Activated CD4-positive, alpha-beta T cell treated with anti-CD3 and anti-CD28 coated beads for 36 hours (primary cell): ENCODE data around the gene CTIF. TPM values are rescaled to one million over a fixed set of nuclear protein-coding genes. Genes with fewer than 3 reads are reported as not detected.

Experiments
- ATAC-seq: fragments of 200-7000 bp; cut with Tn5 transposase; one replicate; pipeline ENCODE4 v1.10.0; 2021; ENCODE audit warnings: mild to moderate bottlenecking, moderate library complexity
- CTCF ChIA-PET: fragments of 350-600 bp; sonication (Branson Sonifier 250); formaldehyde crosslinking; loops from one replicate; lab custom pipeline; 2021; ENCODE audit warnings: antibody characterized with exemption; lab: Charles Lee
- POLR2A ChIA-PET: fragments of 350-600 bp; sonication (Branson Sonifier 250); formaldehyde crosslinking; loops from one replicate; lab custom pipeline; 2021; ENCODE audit warnings: antibody characterized with exemption, inconsistent platforms; lab: Charles Lee
- DNase-seq: peaks from one replicate; pipeline ENCODE4 v3.0.0-alpha.2; 2020
- H3K27ac Mint-ChIP-seq: one replicate; pipeline ENCODE4 v1.8.0; 2021; ENCODE audit warnings: mixed read lengths
- H3K27me3 Mint-ChIP-seq: one replicate; pipeline ENCODE4 v1.8.0; 2021; ENCODE audit warnings: mixed read lengths
- H3K36me3 Mint-ChIP-seq: one replicate; pipeline ENCODE4 v1.8.0; 2021; ENCODE audit warnings: low read depth, mixed read lengths
- H3K4me1 Mint-ChIP-seq: one replicate; pipeline ENCODE4 v1.8.0; 2021; ENCODE audit warnings: mixed read lengths
- H3K4me3 Mint-ChIP-seq: one replicate; pipeline ENCODE4 v1.8.0; 2021; ENCODE audit warnings: mild to moderate bottlenecking, moderate library complexity, mixed read lengths
- H3K9me3 Mint-ChIP-seq: one replicate; pipeline ENCODE4 v1.8.0; 2021; ENCODE audit warnings: low read depth, mixed read lengths
- intact Hi-C, 2 experiments: fragments of 100-400 bp; cut with DNase I in 1 of 2; cut with micrococcal nuclease in 1 of 2; formaldehyde crosslinking; loops; one replicate each; pipeline versions ENCODE4 v1.14.2 to v1.15.1; 2022 to 2024; cut with DNase I, micrococcal nuclease
- total RNA-seq, 2 experiments: library from RNA; stranded (reverse); gene quantifications; one replicate each; pipeline ENCODE4 v1.2.3, GENCODE V29; 2021

Gene CTIF
- total RNA-seq, 2 experiments from 2014 or later: 4.5 to 5.3 TPM

DNA sequence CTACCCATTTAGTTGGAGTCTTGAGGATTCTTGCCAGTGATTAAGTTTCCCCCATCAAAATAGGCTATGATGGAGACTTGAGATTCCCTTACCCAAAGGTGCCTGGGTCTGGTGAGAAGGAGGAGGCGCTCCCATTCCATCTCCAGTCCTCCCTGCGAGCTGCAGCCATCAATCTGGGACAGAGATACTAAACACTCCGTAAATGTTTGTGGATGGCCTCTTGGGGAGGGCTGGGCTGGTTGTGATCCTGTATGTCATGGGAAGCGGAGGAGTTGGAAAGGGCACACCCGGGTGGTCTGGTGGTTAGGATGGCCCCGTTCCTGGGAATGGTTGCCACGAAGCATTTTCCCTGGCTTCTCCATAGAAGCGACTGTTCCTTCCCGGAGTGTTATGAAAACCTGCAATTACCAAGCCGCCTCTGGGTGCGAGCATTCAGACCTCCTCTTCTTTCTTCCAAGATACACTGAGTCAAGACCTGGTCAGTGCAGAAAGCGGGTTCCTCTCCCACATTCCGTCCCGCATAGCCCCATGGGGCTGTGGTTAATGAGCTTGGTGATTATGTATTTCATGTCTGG, 196.9 kb downstream of the CTIF start:
- ChIA-PET CTCF (no interaction called here), POLR2A (interaction anchor here (0.7 to 0.8 kb wide), 2 partner anchors 28 to 176 kb away, joined by 3 to 4 read pairs; no protein-coding TSS in a partner anchor)
- DNase-seq: no peak
- Mint-ChIP-seq H3K27ac (no peak overlapping the region), H3K36me3 (no peaks in the 10 kb centered on the region), H3K4me3 (no peak overlapping the region), H3K27me3 (no peaks in the 10 kb centered on the region), H3K4me1 (peaks cover 4% of the 10 kb centered on the region), H3K9me3 (no peaks in the 10 kb centered on the region)
- intact Hi-C loops: no loop called here
- ATAC-seq: no peak

DNA sequence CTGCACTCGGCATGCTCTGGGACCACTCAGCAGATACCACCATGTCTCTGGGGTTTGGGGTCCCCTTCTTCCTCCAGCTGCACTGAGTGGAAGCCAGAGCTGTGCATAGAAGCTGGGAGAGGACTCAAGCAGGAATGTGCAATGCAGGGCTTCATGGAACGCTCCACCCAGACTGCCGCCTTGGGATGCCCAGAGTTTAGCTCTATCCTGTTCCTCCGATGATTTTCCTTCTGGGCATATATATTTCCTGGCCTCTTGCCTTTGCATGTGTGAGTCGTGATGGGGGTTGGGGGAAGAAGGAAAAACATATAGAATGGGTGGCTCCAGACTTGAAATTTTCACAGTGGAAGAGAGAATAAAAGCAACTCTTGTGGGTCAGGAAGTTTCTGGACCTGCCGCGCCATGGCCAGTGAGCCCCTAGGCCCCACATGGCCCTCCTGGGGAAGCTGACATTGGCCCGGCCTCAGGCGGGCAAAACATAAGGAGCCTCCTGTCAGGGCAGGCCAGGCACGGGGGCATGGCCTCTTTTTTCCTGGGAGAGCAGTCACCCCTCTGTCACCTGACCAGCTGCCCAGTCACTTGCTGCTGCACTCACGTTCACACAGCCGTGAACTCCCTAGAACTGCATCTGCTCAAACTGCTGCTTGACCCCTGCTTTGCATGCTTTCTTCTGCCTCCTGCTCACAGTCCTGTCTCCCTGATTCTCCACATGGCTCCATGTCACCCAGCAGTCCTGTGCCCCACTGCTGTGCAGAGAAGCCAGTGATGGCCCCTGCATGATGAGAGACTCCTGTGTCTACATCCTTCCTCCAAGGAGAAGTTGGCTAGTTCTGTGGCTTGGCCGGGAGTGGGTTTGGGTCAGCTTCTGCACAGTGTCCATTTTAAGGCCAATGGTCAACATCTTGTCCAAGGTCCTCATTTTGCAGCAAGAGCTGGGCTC, 197.8 kb downstream of the CTIF start:
- CTCF ChIA-PET: interaction anchor here (0.6 kb wide), 2 partner anchors 178 to 210 kb away, joined by 3 read pairs; no protein-coding TSS in a partner anchor
- Mint-ChIP-seq H3K27ac (no peak overlapping the region), H3K27me3 (no peaks in the 10 kb centered on the region), H3K36me3 (no peaks in the 10 kb centered on the region), H3K9me3 (no peaks in the 10 kb centered on the region), H3K4me1 (peaks cover 4% of the 10 kb centered on the region), H3K4me3 (no peak overlapping the region)
- intact Hi-C loops: no loop called here
- no peak for ATAC-seq
- no peak for DNase-seq
- POLR2A ChIA-PET: interaction anchor here (0.7 to 0.8 kb wide), 2 partner anchors 29 to 175 kb away, joined by 3 to 4 read pairs; no protein-coding TSS in a partner anchor

DNA sequence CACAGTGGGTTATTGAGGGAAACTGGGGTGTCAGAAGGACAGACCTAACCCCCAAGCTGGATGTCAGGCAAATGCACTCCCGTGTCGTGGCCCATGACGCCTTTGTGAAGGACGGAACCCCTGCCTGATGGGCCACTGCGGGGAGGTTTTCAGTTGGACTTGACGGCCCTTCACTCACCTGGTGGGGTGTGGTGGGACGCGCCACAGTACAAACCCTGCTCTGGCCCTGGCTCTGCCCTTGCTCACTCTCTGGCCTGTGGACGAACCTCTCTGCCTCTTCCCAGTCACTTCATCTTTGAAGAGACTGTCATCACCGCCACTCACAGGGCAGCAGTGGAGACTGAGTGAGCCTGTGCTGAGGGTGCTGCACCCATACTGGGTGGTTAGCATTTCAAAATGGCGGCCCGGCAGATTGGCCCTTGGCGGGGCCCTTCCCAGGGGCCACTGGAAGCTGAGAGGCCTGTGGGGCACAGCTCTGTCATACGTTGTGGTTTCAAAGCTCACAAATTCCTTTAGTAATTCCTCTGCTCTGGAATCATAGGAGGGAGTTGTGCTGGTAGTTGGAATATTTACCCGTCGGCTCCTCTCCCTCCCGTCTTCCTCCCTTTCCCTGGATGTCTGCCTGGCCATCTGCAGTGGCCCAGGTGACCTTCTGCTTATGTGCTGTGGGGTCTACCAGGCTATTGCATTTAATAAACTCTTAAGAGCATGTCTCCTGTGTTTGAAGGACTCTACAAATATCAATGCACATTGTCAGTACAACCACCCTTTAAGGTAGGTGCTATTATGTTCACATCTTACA, 200.6 kb downstream of the CTIF start:
- ChIA-PET POLR2A (no interaction called here), CTCF (no interaction called here)
- H3K27ac Mint-ChIP-seq: no peak overlapping the region
- peaks cover 4% of the 10 kb centered on the region for H3K4me1 Mint-ChIP-seq
- H3K36me3 Mint-ChIP-seq: no peaks in the 10 kb centered on the region
- H3K27me3 Mint-ChIP-seq: no peaks in the 10 kb centered on the region
- H3K4me3 Mint-ChIP-seq: no peak overlapping the region
- no peak for DNase-seq
- no peaks in the 10 kb centered on the region for H3K9me3 Mint-ChIP-seq
- intact Hi-C loops: no loop called here
- ATAC-seq: no peak

DNA sequence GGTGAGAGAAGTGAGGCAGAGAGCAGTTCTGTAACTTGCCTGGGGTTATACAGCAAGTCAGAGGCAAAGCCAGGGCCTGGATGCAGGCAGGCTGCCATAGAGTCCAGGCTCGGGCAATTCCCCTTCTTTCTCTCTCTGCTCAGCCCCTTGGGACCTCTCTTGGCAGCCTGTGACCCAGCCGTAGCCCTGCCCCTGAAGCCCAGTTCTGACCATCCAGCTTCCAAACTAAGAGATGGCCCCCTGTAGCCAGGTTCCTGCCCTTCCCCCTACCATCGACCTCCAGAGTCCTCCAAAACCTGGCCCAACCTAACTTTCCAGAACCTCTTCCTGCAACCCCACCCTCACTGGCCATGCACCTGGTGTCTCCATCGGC, 201.2 kb downstream of the CTIF start:
- Mint-ChIP-seq H3K9me3 (no peaks in the 10 kb centered on the region), H3K27me3 (no peaks in the 10 kb centered on the region), H3K4me3 (no peak overlapping the region), H3K36me3 (no peaks in the 10 kb centered on the region), H3K4me1 (peaks cover 3% of the 10 kb centered on the region), H3K27ac (no peak overlapping the region)
- no peak for DNase-seq
- ChIA-PET POLR2A (no interaction called here), CTCF (no interaction called here)
- intact Hi-C loops: no loop called here
- ATAC-seq: no peak

DNA sequence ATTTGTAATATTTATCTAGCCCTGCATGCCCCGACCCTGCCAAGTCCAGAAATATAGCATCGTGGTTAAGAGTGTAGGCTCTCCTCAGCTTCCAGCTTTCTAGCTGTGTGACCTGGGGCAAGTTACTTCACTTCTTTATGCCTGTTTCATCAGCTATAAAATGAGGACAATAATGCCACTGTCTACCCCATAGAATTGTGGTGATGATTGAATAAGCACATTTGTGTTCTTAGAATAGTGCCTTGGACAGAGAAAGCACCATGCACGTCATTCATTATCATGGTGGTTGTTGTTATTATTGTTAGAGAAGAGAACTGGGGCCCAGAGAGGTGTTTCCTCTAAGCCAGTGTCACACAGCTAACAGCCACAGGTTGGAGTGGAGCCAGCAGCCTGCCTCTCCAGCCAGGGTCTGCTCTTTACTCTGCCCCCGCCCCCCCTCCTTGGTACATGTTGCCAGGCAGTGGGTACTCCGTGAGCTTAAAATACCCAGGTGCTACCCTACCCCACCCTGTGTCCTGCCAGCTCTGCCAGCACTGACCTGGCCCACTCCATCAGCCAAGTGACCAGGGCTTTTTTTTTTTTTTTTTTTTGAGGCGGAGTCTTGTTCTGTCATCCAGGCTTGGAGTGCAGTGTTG, 202.1 kb downstream of the CTIF start:
- DNase-seq (no peak), ATAC-seq (no peak)
- POLR2A ChIA-PET: no interaction called here
- Mint-ChIP-seq H3K27ac (no peak overlapping the region), H3K27me3 (no peaks in the 10 kb centered on the region), H3K9me3 (no peaks in the 10 kb centered on the region), H3K36me3 (no peaks in the 10 kb centered on the region), H3K4me3 (no peak overlapping the region), H3K4me1 (no peaks in the 10 kb centered on the region)
- intact Hi-C loops: no loop called here
- CTCF ChIA-PET: interaction anchor here (0.6 to 1.0 kb wide), 3 partner anchors 38 to 177 kb away, joined by 3 to 5 read pairs (median 3); no protein-coding TSS in a partner anchor

DNA sequence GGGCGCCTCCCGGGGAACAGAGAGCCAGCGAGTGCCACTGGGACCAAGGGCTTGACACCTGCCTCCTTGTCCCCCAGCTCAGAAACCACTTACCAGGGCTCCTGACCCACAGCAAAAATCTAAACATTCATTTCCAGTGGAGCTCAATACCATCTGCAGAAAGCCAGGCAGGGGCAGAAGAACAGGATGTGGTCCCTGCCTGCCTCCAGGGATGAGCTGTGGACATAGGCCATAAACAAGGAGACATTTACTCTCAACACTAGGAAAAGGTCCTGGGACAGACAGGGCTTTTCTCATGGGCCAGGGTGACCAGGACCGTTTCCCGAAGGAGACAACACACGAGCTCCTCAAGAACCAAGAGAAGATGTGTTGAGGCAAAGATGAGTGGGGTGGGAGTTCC, 203.0 kb downstream of the CTIF start:
- ChIA-PET POLR2A (no interaction called here), CTCF (no interaction called here)
- Mint-ChIP-seq H3K4me1 (no peaks in the 10 kb centered on the region), H3K27me3 (no peaks in the 10 kb centered on the region), H3K27ac (no peak overlapping the region), H3K4me3 (no peak overlapping the region), H3K9me3 (no peaks in the 10 kb centered on the region), H3K36me3 (no peaks in the 10 kb centered on the region)
- DNase-seq (no peak), ATAC-seq (no peak)
- intact Hi-C loops: no loop called here

DNA sequence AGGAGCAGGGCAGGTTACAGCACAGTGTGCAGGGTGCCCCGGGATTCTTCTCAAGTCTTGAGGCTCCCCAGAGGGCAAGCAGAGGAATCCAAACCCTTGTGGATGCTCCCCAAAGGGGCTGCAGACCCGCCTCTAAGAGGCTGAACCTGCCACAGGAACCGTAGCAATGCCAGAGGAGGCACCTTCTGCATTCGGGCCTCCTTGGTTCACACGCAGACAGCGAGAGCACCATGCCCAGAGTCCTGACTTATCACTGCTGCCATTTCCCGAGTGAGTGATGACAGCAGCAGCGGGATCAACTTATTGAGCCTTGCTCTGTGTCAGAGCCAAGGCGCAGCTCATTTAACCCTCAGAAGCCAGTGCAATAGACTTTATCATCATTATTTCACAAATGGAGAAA, 203.5 kb downstream of the CTIF start:
- intact Hi-C loops: no loop called here
- Mint-ChIP-seq H3K36me3 (no peaks in the 10 kb centered on the region), H3K4me3 (no peak overlapping the region), H3K27me3 (no peaks in the 10 kb centered on the region), H3K9me3 (no peaks in the 10 kb centered on the region), H3K27ac (no peak overlapping the region), H3K4me1 (no peaks in the 10 kb centered on the region)
- ATAC-seq: no peak
- POLR2A ChIA-PET: no interaction called here
- CTCF ChIA-PET: no interaction called here
- DNase-seq: no peak

DNA sequence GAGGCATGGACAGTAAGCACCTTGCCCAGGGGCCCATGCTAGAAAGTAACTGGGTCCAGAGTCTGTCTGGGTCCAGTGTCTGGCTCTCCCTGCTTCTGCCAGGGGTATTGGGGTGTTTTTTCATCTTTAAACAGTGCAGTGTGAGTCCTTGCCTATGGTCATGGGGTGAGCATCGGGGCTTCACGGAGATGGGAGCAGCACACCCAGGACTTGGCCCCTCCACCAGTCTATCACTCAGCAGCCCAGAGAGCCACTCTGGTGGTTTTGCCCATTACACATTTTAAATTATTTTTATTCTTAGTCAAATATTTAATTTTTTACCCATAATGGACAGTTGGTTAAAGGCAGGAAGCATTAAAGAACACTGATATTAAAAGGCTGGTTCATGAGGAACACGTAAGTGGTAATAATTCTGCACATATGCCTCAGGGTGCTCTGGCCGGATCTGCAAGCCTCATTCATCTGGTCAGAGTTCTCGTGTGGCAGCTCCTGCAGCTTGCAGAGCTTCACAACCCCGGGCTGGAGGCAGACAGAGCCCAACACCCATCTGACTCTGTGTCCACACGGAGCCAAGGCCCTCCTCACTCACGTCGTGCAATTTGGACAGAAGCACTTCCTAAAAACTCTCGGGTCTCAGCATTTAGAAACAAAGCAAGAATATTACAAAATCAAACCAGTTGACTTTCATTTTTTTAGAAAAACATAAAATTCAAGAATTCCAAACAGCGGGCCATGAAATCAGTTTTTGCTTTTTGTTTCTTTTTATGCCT, 204.1 kb downstream of the CTIF start:
- intact Hi-C loops: no loop called here
- DNase-seq: no peak
- Mint-ChIP-seq H3K27me3 (no peaks in the 10 kb centered on the region), H3K36me3 (no peaks in the 10 kb centered on the region), H3K27ac (no peak overlapping the region), H3K9me3 (no peaks in the 10 kb centered on the region), H3K4me1 (no peaks in the 10 kb centered on the region), H3K4me3 (no peak overlapping the region)
- no peak for ATAC-seq
- CTCF ChIA-PET: no interaction called here
- POLR2A ChIA-PET: no interaction called here

DNA sequence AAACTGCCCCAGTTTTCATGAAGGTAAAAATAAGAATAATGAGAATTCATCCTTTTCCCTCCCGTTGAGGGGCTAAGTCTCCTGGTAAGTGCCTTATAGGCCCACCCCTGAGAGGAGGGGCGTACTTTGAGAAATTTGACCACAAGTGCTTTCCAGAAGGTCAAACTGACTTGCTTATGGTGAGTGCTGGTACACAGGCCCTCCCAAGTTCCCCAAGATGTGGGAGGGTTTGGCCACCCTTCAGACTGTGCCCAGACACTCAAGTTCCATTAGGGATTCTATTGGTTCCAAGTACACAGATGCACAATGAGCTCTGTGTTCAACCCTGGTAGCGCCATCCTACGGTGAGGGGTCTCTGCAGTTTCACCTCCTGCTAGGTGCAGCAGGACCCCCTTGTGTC, 205.1 kb downstream of the CTIF start:
- Mint-ChIP-seq H3K36me3 (no peaks in the 10 kb centered on the region), H3K27me3 (no peaks in the 10 kb centered on the region), H3K4me3 (no peak overlapping the region), H3K4me1 (no peaks in the 10 kb centered on the region), H3K9me3 (no peaks in the 10 kb centered on the region), H3K27ac (no peak overlapping the region)
- ChIA-PET CTCF (no interaction called here), POLR2A (no interaction called here)
- ATAC-seq: no peak
- DNase-seq: no peak
- intact Hi-C loops: no loop called here

DNA sequence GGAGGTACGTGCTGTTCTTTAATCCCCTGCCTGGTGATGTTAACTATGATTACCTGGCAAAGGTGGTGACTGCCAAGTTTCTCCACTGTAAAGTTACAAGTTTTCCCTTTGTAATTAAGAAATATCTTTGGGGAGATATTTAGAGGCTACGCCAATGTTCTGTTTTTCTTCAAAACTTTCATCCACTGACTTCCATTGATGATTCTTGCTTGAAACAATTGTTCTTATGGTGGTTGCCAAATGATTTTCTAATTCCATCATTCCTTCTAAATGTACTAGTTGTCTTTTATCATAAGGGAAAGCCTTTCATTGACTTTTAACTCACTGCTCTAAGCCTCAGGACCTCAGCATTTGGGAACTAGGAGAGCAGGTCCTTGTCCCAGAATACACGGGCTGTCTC, 206.5 kb downstream of the CTIF start:
- no peaks in the 10 kb centered on the region for H3K27me3 Mint-ChIP-seq
- intact Hi-C loops: no loop called here
- no peaks in the 10 kb centered on the region for H3K4me1 Mint-ChIP-seq
- no peak for DNase-seq
- ATAC-seq: no peak
- no peaks in the 10 kb centered on the region for H3K9me3 Mint-ChIP-seq
- no peaks in the 10 kb centered on the region for H3K36me3 Mint-ChIP-seq
- H3K4me3 Mint-ChIP-seq: no peak overlapping the region
- H3K27ac Mint-ChIP-seq: no peak overlapping the region
- ChIA-PET POLR2A (no interaction called here), CTCF (interaction anchor here (0.7 kb wide), 1 partner anchor 972 kb away, joined by 4 read pairs; no protein-coding TSS in a partner anchor)

DNA sequence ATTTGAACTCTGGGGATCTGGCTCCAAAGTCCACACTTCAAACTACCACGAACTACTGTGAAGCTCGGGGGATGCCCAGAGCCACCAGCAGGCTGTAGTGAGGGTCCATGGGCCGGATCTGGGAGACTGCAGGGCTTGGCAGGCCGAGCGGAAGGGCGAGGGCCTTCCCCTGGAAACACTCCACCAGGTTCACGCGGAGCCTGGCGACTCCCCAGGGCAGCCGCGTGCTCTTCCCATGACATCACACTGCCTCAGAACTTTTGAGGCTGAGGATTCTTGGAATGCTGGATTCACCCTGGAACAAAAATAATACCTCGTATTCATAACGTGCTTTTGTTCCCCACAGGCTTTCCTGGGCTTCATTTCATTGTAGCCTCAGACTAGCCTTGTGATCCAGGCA, 210.9 kb downstream of the CTIF start:
- ATAC-seq: no peak

More for the DNA sequence above, 210.9 kb downstream of the CTIF start:
- no peak for DNase-seq
- no peaks in the 10 kb centered on the region for H3K27me3 Mint-ChIP-seq
- ChIA-PET CTCF (no interaction called here), POLR2A (no interaction called here)
- H3K9me3 Mint-ChIP-seq: no peaks in the 10 kb centered on the region
- intact Hi-C loops: no loop called here
- no peaks in the 10 kb centered on the region for H3K4me1 Mint-ChIP-seq
- no peak overlapping the region for H3K27ac Mint-ChIP-seq
- H3K4me3 Mint-ChIP-seq: no peak overlapping the region
- H3K36me3 Mint-ChIP-seq: no peaks in the 10 kb centered on the region
